Measurements from ENCODE around the gene NCSTN. TPM values are rescaled to one million over a fixed set of nuclear protein-coding genes. Genes with fewer than 3 reads are reported as not detected.

NCSTN gene
- total and polyA plus RNA-seq, 10 of the 15 experiments (the other 5 are each of a cell fraction or from before 2014, with no cell fraction given): 33.3 to 88.2 (median 60.4) TPM

GRCh38 chr1:160403244-160403643, 60.1 kb downstream of the NCSTN start:
- in situ Hi-C loops (cut with MboI) (loop anchor here (25.0 kb wide), 1 partner anchor 559 kb away; the partner anchor contains the start of gene ITLN2), intact Hi-C loops (cut with micrococcal nuclease; ENCODE audit: unreplicated experiment) (no loop called here)
- WGBS (ENCODE audit: insufficient coverage, insufficient replicate concordance, low lambda C conversion rate, missing lambda C conversion rate): 54% methylated on average over 3 of the region's 3 CpGs
- Histone ChIP-seq H3K27me3 (replicated peaks in 1 of 2; ENCODE audit: control insufficient read depth in 2 of 2, insufficient read depth in 2 of 2, low read length in 1 of 2) (no peaks in the 10 kb centered on the region; a peak in 1 of 4 replicates), H3K9ac (ENCODE audit: control insufficient read depth, insufficient read depth, low read length) (no peak overlapping the region), H3K36me3 (ENCODE audit: control insufficient read depth in 2 of 2, insufficient read depth in 2 of 2, low read length in 1 of 2) (no peaks in the 10 kb centered on the region), H3K4me3 (no peak overlapping the region), H3K27ac (ENCODE audit: control insufficient read depth, insufficient read depth) (no peak overlapping the region), H4K20me1 (ENCODE audit: control insufficient read depth, insufficient read depth) (no peaks in the 10 kb centered on the region), H2AFZ (ENCODE audit: control insufficient read depth, low read depth, low read length) (no peak overlapping the region), H3K9me3 (replicated peaks; ENCODE audit: control insufficient read depth, insufficient read depth, low read length) (no peaks in the 10 kb centered on the region), H3K4me1 (ENCODE audit: control insufficient read depth, insufficient read depth, low read length) (no peaks in the 10 kb centered on the region), H3K4me2 (ENCODE audit: control insufficient read depth, insufficient read depth) (no peak overlapping the region), H3K79me2 (ENCODE audit: control insufficient read depth, insufficient read depth, low read length) (no peaks in the 10 kb centered on the region)
- ChIA-PET RAD21 (ENCODE audit: unreplicated experiment) (no interaction called here), CTCF (interaction anchor here (0.6 kb wide), 1 partner anchor 26 kb away, joined by 3 read pairs; no protein-coding TSS in a partner anchor), SMC1A (ENCODE audit: uncharacterized antibody, unreplicated experiment) (interaction anchor here (1.4 kb wide), 1 partner anchor 25 kb away, joined by 4 read pairs; no protein-coding TSS in a partner anchor), POLR2A (no interaction called here)
- TF ChIP-seq ZBTB4 (CRISPR knock-in tag; IDR thresholded peaks at IDR 0.05) (no peak), DPF2 (IDR thresholded peaks at IDR 0.05) (no peak), RELA (IDR thresholded peaks at IDR 0.05; ENCODE audit: borderline replicate concordance, partially characterized antibody) (no peak), TARDBP (IDR thresholded peaks at IDR 0.05; ENCODE audit: borderline replicate concordance) (no peak), MXI1 (IDR thresholded peaks at IDR 0.05; ENCODE audit: low read depth, low read length) (no peak), MYB (IDR thresholded peaks at IDR 0.05; ENCODE audit: borderline replicate concordance, low read depth, low read length) (no peak), CEBPB (IDR thresholded peaks at IDR 0.05; ENCODE audit: borderline replicate concordance in 1 of 2, low read depth in 2 of 2, low read length in 2 of 2) (no peak), SMARCA5 (IDR thresholded peaks at IDR 0.05) (no peak), SMC3 (IDR thresholded peaks at IDR 0.05; ENCODE audit: borderline replicate concordance, low read length) (no peak), RFX5 (IDR thresholded peaks at IDR 0.05; ENCODE audit: low read depth, low read length) (no peak), WRNIP1 (IDR thresholded peaks at IDR 0.05; ENCODE audit: borderline replicate concordance, low read depth, low read length) (no peak), IRF4 (IDR thresholded peaks at IDR 0.05; ENCODE audit: low read depth, low read length) (no peak), TBL1XR1 (IDR thresholded peaks at IDR 0.05; ENCODE audit: low read depth, low read length) (no peak), SUPT20H (IDR thresholded peaks at IDR 0.05; ENCODE audit: borderline replicate concordance, control insufficient read depth, low read depth, low read length) (no peak), CHD2 (IDR thresholded peaks at IDR 0.05; ENCODE audit: borderline replicate concordance, low read depth, low read length) (no peak), FOXM1 (IDR thresholded peaks at IDR 0.05; ENCODE audit: low read depth, low read length) (no peak)
- ATAC-seq: no peak
- no TSS peak for BruUV-seq (replicated peaks)
- no peak for FAIRE-seq
- no peak for DNase-seq (ENCODE audit: low read depth, low spot score)

All from GM12878 (cell line).